HG03108 (cell line): ENCODE data around the gene GNA12.

Experiments
- ATAC-seq: cut with Tn5 transposase; IDR thresholded peaks from one replicate; pipeline ENCODE4 v1.9.1; 2021; ENCODE audit warnings: moderate library complexity; ENCODE audit not compliant: unreplicated experiment

Gene GNA12

DNA sequence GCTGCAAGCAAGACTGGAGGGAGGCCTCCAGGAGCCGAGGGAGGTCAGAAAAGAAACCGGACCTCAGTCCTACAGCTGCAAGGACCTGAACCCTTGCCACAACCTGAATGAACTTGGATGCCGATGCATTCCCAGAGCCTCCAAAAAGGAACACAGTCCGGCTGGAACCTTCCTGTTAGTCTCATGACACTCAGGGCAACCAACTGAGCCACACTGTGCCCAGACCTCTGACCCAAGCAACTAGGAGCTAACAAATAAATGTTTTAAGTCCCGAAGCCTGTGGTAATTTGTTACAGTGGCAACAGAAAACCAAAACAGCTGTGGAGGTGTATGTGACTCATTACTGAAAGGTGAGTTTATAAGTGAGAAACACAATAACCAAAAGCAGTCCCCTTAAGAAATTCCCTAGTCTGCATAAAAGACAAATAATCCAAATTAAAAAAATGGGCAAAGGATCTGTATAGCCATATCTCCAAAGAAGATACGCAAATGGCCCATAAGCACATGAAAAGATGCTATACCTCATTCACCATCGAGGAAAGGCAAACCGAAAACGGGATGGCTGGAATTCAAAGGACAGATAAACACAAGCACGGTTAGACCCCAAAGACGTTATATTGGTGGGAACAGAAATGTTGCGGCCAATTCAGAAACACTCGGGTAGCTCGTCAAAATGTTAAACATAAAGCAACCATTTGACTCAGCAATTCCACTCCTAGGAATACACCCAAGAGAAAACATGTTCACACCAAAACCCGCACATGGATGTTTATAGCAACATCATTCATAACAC, 24.8 kb downstream of the GNA12 start:
- ATAC-seq, result no peak

DNA sequence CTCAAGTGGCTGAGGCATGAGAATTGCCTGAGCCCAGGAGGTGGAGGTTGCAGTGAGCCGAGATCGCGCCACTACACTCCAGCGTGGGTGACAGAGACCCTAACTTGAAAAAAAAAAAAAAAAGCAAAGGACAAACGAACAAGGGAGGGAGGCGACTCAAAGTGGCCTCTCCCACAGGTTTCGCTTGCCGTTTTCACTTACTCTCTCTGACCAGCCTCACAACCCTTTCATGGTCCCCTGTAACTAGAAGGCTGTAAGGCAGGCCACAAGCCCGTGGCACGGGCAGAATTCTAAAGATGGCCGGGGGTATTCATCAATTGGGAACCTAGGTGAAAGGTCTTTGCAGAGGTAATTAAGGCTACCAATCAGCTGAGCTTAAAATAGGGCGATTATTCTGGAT, 25.5 kb downstream of the GNA12 start:
- ATAC-seq, result no peak

DNA sequence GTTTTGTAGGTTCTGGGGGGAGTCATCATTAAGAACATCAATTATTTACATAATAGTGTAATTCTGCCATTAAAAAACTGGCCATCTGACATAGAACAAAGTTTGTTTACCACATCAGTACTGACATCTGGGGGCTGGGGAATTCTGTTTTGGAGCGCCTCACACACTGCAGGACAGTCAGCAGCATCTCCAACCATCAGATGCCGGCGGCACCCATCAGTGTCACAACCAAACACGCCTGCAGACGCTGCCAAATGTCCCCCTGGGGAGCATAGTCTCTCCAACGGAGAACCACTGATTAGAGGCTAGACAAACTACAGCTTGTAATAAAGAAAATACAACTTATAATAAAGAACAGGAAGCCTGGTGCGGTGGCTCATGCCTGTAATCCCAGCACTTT, 26.0 kb downstream of the GNA12 start:
- ATAC-seq, result no peak

DNA sequence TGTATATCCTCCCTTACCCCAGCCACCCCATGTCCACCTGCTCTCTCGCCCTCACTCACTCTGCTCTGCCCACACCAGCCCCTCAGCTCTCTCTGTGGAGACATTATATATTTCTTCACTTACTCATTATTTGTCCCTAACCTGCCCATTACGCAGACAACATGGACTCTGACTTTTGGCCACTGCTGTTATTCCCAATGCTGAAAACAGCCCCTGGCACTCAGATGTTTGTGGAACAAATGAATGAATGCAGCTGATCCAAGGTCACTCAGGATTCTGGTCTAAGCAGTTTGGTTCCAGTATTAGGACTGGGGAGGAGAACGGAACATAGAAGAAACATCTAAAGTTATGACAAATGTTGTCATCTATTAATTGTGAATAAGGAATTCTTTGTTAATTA, 26.7 kb downstream of the GNA12 start:
- ATAC-seq, result no peak

DNA sequence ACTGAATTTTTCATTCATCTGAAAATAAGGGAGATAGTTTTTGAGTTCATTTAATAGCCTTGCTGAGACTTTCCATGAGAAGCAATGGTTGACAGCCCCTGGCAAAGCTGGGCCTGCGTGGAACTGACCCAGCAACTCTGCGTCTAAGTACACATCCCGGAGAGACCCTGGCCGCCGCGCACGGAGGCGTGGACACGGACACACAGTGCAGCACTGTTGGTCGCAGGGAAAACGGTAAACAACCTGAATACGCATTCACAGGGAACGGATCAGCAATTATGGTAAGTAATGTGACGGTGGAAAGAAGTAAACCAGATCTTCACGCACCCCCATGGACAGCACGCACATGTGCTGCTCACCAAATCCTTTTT, 28.2 kb downstream of the GNA12 start:
- ATAC-seq, result no peak

DNA sequence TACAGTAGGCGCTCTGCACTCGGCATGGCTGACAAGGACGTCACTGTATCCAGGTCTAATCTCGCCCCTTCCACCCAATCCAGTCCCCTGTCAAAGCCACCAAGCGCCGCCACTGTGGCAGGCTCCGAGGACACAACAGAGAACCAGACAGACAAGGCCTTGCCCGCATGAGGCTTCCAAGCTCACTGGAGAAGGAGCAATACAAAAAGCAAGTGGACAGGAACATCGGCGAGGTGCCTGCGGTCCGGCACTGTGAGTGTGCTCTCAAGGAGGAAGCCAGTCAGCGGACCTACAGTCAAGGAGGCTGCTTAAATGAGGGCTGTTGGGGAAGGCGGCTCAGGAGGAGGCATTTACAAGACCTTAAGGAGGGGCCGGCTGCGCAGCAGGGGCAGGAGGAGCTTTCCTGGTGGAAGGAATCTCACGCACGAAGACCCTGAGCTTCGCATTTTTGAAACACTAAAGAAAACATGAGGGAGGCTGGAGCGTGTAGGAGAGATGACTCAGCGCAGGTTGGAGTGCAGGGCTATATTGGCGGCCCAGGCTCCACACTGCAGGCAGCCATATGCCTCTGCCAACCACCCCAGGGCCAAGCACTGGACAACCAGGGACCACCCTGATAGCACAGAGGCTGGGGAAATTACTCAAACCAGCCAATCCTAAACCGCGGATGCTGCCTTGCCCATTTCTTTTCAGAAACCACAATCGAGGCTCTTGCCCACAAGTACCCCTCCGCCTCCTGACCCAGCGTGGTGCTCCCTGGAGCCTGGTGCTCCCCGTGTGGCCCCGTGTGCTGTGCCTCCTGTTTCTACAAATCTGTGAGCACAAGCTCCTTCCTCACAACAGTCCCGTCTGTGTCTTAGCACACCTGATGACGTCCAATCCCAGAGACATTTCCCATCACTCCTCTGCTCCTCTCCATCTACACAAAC, 28.9 kb downstream of the GNA12 start:
- no peak for ATAC-seq

DNA sequence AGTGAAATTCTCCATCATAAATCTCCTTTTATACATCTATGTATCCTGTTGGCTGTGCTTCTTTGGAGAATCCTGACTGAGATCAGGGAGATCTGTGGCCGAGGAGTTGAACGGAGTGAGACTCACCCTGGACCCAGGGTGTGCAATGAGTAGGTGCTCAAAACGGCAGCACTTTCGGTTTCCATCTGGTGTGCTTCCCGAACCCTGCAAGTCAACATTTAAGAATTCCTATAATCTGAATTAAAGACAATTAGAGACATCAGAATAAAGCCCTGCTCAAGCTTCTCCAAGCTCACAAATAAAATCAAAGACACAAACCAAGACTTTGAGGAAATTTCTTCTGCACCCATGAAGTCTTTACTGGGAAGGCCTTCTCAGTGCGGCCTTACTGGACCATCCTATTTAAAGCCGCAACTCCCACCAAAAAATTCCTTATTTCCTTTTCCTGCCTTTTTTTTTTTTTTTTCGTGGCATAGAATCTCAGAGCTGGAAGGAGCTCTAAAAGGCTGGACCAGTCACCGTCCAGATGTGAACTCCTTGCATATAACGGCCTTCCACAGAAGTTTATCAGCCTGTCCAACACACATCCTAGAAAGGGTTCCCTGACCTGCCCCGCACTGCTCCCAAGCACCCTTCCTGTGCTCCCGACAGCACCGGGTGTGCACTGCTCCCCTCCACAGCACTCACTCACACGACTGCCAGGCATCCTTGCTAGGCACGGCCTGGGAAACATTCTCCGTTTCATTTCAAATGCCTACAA, 29.7 kb downstream of the GNA12 start:
- ATAC-seq, result no peak

DNA sequence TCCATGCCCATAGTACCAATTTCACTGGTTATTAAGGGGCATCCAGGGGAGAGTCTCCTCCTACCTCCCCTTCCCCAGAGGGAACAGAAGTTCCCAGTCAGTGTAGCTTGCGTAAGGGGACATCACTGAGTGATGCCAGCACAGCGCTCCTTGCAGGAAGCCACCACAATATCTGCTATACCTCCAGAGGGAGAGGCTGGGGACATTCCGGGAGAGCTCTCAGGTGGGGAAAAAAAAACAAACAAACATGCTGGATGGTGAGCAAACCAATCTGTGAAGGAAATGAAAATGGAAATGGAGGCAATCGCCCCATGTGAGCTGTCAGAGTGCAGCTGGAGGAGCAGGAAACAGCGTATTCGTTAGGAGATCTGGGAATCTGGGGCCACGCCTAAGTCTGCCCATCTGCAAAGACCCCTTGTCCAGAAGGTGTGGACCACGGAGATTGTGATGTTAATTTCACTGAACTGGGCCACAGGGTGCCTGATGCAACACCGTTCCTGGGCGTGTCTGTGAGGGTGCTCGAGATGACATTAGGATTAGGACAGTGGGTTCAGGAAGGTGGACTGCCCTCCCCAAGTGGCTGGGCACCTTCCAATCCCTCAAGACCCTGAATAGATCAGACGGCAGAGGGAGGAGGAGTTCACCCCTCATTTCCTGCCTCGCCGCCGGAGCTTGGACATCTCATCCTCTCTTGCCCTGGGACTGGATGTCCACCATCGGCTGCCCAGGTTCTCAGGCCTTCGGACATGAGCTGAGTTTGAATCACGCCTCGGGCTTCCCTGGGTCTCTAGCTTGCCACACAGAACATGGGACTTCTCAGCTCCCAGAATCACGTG, 30.5 kb downstream of the GNA12 start:
- ATAC-seq, result no peak

DNA sequence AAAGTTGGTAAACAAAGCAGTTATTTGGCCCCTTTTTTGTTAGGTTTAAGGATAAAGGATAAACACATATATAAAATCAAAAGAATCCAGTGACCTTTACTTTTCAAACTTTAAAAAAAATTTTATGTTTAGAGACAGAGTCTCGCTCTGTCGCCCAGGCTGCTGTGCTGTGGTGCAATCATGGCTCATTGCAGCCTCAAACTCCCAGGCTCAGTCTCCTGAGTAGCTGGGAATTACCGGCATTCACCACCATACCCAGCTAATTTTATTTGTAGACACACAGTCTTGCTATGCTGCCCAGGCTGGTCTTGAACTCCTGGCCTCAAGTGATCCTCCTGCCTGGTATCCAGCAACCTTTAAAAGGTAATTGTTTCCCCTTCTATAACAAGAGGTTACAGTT, 31.3 kb downstream of the GNA12 start:
- no peak for ATAC-seq

DNA sequence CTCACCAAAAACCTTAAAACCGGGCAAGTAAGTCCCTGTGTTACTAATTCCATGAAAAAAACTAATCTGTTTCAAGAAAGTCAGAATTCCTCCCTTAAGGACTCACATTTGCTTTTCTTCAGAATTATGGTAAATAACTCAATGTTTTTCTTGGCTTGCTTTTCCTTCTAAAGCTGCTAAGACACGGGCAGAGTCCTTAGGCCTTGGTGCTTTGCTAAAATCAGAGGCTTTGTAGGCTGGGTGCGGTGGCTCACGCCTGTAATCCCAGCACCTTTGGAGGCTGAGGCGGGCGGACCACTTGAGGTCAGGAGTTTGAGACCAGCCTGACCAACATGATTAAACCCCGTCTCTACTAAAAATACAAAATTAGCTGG, 32.0 kb downstream of the GNA12 start:
- ATAC-seq, result no peak

DNA sequence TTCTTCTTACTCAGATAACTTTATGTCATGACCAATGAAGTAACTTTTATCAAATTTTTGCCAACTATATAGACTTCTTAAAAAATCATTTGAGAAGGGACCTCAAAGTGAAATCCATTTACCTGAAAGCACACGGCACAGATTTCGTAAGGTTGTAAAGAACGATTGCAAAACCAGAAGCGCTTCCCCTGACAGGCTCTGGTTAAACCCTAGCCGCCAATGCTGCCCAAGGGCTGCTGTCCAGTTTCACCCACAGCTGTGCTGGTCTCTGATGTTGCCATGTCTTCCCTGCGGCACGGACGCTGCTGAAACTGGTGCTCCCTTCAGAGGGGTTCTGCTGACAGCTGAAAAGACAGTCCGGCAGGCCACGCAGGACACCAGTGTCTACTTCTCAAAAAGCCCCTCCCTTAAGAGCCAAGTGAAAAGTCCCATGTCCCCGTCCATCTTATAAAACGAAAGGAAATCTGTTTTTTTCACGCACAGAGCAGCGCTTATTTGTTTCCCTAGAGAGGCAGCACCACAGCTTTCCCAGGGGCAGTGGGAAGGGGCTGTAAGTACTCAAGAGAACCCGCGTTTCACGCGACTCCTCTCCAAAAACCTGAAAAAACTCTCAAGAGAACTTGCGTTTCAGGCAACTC, 32.5 kb downstream of the GNA12 start:
- ATAC-seq, result no peak

DNA sequence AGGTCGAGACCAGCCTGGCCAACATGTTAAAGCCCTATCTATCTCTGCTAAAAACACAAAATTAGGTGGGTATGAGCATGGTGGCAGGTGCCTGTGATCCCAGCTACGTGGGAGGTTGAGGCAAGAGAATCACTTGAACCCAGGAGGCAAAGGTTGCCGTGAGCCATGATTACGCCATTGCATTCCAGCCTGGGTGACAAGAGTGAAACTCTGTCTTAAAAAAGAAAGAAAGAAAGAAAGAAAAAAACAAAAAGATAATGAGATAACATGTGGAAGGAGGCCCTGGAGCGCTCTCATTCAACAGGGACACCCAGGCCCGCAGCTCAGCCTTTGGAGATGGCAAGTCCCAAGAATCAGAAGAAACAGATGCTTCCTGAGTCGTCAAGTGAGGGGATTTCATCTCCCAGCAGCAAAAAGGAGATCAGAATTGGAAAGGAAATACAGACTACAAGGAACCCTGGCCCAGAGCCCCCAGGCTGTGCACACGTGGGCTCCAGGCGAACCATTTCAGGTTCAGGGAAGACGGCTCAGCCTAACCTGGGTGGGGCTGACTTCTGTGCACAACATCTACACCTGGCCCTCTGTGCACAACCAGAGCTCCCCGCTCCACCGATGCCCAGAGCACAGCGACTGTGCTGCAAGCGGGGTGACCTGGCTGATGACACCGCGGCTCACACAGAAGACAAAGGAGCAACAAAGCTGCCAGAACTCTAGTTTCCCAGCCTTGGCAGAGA, 33.3 kb downstream of the GNA12 start:
- no peak for ATAC-seq

DNA sequence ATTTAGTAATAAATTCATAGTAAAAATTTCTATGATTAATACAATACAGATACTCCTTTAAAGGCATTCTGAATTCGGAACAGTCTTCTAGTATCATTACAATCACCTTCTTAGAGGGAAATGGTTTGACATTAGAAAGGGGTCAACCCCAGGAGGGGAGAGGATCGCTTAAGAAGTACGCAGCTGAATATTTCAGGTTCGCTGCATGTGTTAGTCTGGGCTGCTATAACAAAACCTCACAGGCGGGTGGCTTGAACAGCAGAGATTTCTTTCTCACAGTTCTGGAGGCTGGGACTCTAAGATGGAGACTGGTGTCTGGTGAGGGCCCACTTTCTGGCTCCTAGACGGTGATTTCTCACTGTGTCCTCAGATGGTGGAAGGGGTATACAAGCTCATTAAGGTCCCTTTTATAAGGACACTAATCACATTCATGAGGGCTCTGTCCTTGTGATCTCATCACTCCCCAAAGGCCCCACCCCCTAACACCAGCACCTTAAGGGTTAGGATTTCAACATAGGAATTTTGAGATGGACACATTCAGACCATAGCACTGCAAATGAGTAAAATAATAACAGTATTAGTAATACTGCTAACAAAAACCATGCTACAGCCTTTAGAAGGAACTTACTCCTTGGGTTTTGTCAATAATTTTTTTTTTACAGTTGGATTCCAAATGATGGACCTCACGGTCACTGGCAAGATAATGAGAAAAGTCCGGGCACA, 34.0 kb downstream of the GNA12 start:
- no peak for ATAC-seq

DNA sequence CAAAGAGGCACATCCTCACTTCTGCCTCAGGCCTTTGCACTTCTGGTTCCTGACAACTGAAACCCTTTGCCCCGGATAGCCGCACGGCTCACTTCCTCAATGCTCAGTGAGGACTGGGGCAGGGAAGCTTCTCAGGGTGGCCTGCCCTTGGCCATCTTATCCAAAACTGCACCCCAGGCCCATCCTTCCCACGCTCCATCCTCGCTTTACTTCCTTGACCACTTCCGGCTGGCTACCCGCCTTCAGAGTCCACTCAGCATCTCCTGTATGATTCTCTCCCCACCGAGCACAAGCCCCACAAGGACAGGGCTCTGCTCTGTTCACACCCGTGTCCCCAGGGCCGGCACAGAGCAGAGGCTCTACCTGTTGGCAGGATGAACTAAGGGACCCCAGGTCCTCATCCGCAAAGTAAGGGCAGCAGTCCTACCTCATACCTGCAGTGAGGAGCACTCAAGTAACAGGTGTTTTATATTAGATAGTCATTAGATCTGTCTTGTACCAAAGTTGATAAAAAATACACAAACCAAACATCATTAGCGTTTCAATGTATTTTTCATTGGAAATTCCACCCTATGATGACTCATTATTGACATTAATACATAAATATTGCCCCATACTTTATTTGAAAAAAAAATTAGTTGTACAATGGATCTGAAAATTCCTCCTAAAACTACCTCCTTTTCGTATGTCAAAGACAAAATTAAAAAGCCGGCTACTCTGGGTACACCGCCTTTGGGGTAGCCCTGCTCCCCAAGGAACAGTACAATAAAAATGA, 35.0 kb downstream of the GNA12 start:
- ATAC-seq, result no peak

DNA sequence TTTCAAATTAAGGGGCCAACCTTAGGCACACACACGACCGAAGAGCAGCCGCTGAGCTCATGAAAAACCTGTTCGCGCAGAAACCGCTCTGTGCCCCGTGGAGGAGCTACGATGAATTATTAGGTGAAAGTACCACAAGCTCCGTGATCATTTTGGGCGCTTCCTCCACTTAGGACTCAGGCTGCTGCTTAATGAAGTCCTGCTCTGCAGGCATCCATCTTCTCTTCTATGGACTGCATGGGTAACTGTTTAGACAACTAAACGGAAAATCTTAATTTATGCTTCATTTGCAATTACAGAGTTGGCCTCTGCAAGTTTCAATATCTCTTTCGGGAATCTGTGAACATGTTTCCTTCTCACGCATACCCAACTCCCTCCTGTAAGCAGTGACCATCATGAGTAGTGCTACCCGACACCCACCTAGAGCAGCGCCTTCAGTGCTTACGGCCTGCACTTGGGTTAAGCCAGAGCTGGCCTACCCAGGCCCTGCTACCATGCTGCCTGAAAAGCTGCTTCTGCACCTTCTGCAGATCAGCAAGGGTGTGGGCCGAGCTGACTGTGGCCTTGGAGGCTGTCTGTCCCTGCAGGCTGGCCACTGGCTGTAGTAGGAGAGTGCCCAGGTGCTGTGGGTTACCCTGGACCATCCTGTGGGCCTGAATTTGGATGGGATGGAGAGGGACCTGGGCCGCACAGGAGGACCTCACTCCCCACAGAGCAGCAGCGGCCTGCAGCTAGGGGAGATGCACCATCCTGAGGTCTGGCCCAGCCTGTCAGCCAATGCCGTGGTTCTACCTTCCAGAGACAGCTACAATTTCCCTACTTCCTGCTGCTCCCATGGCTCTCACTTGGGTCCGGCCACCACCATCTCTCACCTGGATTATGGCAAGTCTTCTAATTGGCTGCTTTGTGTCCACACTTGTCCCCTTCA, 36.0 kb downstream of the GNA12 start:
- no peak for ATAC-seq

DNA sequence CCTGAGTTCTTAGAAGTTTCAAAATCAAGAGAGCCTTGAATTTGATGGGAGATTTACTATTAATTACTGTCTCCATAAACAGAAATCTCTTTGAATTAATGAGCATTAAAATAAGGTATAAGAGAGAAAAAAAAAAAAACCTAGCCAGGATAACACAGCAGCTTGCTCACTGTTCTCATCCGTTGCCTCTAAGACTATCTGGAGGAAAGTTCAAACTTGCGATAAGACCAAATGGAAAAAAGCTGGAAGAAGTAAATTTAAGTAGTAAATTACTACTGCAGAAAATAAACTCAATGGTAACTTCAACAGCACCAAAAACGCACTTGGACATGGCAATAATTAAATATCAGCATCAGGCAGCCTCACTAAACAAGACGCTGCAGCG, 36.7 kb downstream of the GNA12 start:
- no peak for ATAC-seq

DNA sequence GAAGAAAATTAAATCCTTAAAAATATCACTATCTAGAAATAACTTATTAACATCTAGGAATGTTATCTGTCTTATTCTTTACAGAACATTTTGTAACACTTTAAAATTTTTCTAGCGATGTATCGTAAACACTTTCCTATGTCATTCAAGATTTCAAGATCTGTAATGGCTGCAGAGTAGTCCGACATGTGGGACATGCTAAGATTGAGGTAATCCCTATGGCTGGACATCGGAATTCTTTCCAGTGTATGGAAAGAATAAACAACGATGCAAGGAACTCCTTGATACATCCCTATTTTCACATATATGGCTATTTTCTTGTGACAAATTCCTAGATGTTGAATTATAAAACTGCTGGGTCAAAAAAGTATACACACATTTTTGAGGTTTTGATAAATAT, 37.5 kb downstream of the GNA12 start:
- no peak for ATAC-seq
